Measurements from ENCODE around the gene KIF17. TPM values are rescaled to one million over a fixed set of nuclear protein-coding genes. Genes with fewer than 3 reads are reported as not detected.

Gene KIF17
- total RNA-seq, 1 donor from 2014 or later = 2.5 TPM

DNA sequence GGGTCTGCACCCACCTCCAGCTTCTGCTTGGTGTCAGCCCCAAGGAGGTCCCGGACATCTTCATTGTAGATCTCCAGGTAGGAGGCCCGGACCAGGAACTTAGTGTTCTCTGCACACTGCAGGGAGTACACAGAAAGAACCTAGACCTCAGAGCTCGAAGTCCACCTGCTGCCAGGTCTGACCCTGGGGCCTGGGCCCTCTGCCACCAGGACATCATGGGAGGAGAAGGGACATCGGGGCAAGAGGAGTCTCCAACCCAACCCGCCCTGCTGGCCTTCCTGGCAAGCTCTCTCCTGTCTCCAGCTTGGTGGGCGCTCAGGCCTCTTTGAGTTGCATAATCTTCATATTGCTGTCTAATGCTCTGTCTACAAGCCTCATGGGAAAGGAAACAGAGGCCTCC lies 4.4 kb downstream of the KIF17 start:
- Histone ChIP-seq H3K4me1 (no peaks in the 10 kb centered on the region), H3K27ac (no peak overlapping the region), H3K9me3 (no peaks in the 10 kb centered on the region), H3K4me3 (no peak overlapping the region), H3K27me3 (no peaks in the 10 kb centered on the region), H3K36me3 (no peaks in the 10 kb centered on the region)
- intact Hi-C loops (cut with DNase I) = no loop called here
- no peak for TF ChIP-seq POLR2AphosphoS5 (IDR thresholded peaks at IDR 0.05; ENCODE audit: insufficient read depth in 1 of 2, low read depth in 1 of 2)
- TF ChIP-seq, protein P1, sequence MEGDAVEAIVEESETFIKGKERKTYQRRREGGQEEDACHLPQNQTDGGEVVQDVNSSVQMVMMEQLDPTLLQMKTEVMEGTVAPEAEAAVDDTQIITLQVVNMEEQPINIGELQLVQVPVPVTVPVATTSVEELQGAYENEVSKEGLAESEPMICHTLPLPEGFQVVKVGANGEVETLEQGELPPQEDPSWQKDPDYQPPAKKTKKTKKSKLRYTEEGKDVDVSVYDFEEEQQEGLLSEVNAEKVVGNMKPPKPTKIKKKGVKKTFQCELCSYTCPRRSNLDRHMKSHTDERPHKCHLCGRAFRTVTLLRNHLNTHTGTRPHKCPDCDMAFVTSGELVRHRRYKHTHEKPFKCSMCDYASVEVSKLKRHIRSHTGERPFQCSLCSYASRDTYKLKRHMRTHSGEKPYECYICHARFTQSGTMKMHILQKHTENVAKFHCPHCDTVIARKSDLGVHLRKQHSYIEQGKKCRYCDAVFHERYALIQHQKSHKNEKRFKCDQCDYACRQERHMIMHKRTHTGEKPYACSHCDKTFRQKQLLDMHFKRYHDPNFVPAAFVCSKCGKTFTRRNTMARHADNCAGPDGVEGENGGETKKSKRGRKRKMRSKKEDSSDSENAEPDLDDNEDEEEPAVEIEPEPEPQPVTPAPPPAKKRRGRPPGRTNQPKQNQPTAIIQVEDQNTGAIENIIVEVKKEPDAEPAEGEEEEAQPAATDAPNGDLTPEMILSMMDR (IDR thresholded peaks at IDR 0.05) = no peak
- no peak for TF ChIP-seq POLR2A (IDR thresholded peaks at IDR 0.05)
- no peak for DNase-seq (ENCODE audit: extremely low spot score in 2 of 2)

DNA sequence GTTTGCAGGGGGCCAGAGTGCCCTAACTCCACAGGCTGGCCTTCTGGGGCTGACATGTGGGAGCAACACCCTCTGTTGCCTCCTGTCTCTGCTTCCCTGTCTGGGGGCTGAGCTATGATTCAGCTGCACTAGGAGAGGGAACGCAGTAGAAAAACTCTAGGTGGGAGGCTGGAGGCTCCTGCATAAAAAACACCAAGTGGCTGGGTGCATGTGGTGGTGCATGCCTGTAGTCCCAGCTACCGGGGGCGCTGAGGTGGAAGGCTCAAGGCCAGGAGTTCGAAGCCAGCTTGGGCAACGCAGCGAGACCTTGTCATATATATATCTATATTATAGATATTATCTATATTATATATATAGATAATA lies 5.6 kb downstream of the KIF17 start:
- no peak for DNase-seq (ENCODE audit: extremely low spot score in 2 of 2)
- Histone ChIP-seq H3K4me3 (no peak overlapping the region), H3K36me3 (no peaks in the 10 kb centered on the region), H3K4me1 (no peaks in the 10 kb centered on the region), H3K27ac (no peak overlapping the region), H3K27me3 (no peaks in the 10 kb centered on the region), H3K9me3 (no peaks in the 10 kb centered on the region)
- intact Hi-C loops (cut with DNase I) = no loop called here
- TF ChIP-seq, protein P1 (IDR thresholded peaks at IDR 0.05) = no peak
- TF ChIP-seq POLR2A (IDR thresholded peaks at IDR 0.05) = no peak
- TF ChIP-seq POLR2AphosphoS5 (IDR thresholded peaks at IDR 0.05; ENCODE audit: insufficient read depth in 1 of 2, low read depth in 1 of 2) = no peak

DNA sequence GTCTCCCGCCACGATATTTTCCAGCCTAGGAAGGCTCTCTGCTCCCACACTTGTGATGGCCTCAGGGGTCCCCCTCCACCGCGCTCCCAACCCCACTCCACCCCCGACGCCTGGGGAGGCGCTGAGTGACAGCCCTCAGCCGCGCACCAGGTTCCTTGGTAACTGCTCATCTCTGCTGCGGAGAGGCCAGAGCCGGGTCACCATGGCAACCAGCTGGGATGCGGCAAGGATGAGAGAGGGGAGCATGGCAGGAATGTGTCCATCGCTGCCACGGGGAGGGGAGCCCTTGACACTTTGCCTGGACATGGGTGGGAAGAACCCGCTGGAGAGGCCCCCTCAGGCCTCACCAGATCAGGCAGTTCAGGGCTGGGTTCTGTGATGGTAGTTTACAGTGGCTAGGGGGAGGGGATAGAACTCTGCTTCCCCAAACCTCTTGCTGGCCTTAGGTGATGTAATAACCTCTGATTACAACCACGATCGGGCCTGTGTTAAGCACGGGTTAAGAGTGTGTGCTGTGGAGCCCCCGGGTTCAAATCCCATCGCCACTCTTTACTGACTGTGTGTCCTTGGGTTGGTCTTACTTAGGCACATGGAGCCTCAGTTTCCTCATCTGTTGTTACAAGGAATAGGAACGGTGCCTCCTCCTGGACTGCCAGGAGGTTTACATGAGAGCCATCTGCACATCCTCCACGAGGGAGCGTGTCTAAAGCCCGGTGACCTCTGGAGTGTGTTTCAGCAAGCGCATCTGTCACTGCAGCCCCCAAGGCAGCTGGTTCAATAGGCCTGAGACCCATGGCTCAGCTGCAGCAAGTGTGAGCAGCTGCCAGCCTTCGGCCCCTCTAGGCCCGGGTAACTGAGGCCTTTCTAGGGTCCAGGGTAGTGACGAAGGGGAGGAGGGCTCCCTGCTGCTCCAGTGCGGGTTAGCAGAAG lies 6.3 kb downstream of the KIF17 start:
- Histone ChIP-seq H3K9me3 (no peaks in the 10 kb centered on the region), H3K4me1 (no peaks in the 10 kb centered on the region), H3K27me3 (no peaks in the 10 kb centered on the region), H3K27ac (no peak overlapping the region), H3K36me3 (no peaks in the 10 kb centered on the region), H3K4me3 (no peak overlapping the region)
- DNase-seq (ENCODE audit: extremely low spot score in 2 of 2) = no peak
- intact Hi-C loops (cut with DNase I) = no loop called here
- TF ChIP-seq POLR2AphosphoS5 (IDR thresholded peaks at IDR 0.05; ENCODE audit: insufficient read depth in 1 of 2, low read depth in 1 of 2) = no peak
- TF ChIP-seq, protein P1 (IDR thresholded peaks at IDR 0.05) = no peak
- TF ChIP-seq POLR2A (IDR thresholded peaks at IDR 0.05) = no peak

DNA sequence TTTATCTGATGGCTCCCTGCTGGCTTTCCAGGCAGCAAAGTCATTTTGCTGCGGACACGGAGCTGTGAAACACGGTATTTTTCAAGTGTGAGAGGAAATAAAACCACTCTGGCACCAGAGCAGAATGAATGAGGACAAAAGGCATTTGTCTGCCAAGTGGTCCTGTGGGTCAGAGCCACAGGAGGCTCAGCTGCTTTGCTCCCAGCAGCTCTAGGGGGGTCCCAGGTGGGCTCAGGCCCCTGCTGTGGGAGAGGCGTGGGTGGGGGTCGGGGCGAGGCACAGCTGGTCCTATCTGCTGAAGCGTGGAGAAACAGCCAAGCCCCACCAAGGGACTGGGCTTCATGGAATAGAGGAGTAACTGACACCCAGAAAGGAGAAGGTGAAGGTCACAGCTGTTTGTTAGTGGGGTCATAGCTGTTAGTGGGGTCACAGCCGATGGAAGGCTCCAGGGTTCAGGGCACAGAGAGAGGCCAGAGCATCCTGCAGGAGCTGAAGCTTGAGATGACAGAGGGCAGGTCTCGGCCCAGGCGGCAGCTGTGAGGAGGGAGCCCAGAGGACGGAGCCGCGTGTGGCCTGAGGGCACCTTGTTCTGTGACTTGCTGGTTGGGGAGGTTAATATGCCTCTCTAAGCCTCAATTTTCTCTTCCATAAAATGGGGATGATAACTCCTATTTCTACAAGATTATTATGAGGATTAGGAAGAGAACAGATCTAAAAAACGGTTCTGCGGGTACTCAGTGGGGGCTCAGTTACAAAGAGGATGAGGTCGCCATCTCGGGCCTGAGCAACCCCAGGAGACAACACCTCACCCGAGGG lies 7.1 kb downstream of the KIF17 start:
- intact Hi-C loops (cut with DNase I) = no loop called here
- DNase-seq (ENCODE audit: extremely low spot score in 2 of 2) = no peak
- Histone ChIP-seq H3K4me3 (no peak overlapping the region), H3K9me3 (no peaks in the 10 kb centered on the region), H3K4me1 (no peaks in the 10 kb centered on the region), H3K27me3 (no peaks in the 10 kb centered on the region), H3K36me3 (no peaks in the 10 kb centered on the region), H3K27ac (no peak overlapping the region)
- TF ChIP-seq, protein P1 (IDR thresholded peaks at IDR 0.05) = no peak
- TF ChIP-seq POLR2A (IDR thresholded peaks at IDR 0.05) (no peak), POLR2AphosphoS5 (IDR thresholded peaks at IDR 0.05; ENCODE audit: insufficient read depth in 1 of 2, low read depth in 1 of 2) (no peak)
